ENCODE results near the gene ODC1. TPM values are rescaled to one million over a fixed set of nuclear protein-coding genes. Genes with fewer than 3 reads are reported as not detected.
"Not testable (repeated sequence)": the region's sequence is repeated elsewhere in the genome, so short reads cannot be mapped to it uniquely, and the experiment has no call there.

ODC1 gene
- total and polyA plus RNA-seq, 2 of the 4 experiments (the other 2 are of a cell fraction): 117 to 204 TPM

GRCh38 chr2:10487741-10488104 lies 39.6 kb upstream of the ODC1 start:
- H3K4ac ChIP-seq (ENCODE audit: low read depth, low read length); dilution Hi-C loops (cut with HindIII; ENCODE audit: low sequenced_read_pairs, unreplicated experiment); H2AK9ac ChIP-seq (replicated peaks; ENCODE audit: low read depth, low read length, poor library complexity); H3K23ac ChIP-seq (ENCODE audit: low read depth, low read length); BruUV-seq (replicated peaks); DNase-seq; H3K56ac ChIP-seq (ENCODE audit: extremely low read depth, insufficient read depth, low read length); CTCF ChIA-PET; ATAC-seq (ENCODE audit: low read depth); in situ Hi-C loops (cut with MboI; ENCODE audit: low sequenced_read_pairs); intact Hi-C loops (cut with micrococcal nuclease); H3K9me3 ChIP-seq (ENCODE audit: control insufficient read depth, insufficient read depth, low read length); H4K5ac ChIP-seq (ENCODE audit: low read depth, low read length); H2BK20ac ChIP-seq (ENCODE audit: low read depth, low read length); H3K4me2 ChIP-seq (ENCODE audit: low read depth, low read length); H3K27ac ChIP-seq (ENCODE audit: insufficient read depth, low read length); H3K36me3 ChIP-seq (ENCODE audit: control insufficient read depth, insufficient read depth, low read length); H3K18ac ChIP-seq (ENCODE audit: low read depth, low read length); H3K79me1 ChIP-seq (ENCODE audit: low read depth in 1 of 2, low read length in 2 of 2); H3K4me3 ChIP-seq (ENCODE audit: insufficient read depth, low read depth, low read length); H3K9me1 ChIP-seq (ENCODE audit: insufficient read depth, low read length); H2AK5ac ChIP-seq (ENCODE audit: low read depth, low read length); H3K9ac ChIP-seq (ENCODE audit: low read depth, low read length); H3K14ac ChIP-seq (replicated peaks; ENCODE audit: low read depth, low read length); H3K4me1 ChIP-seq (ENCODE audit: control insufficient read depth, insufficient read depth, low read length); H2AFZ ChIP-seq (replicated peaks; ENCODE audit: low read length, poor library complexity); H2BK120ac ChIP-seq (ENCODE audit: low read depth, low read length); H4K91ac ChIP-seq (ENCODE audit: insufficient read depth, low read depth, low read length); H2BK15ac ChIP-seq (ENCODE audit: low read depth, low read length); H2BK5ac ChIP-seq (ENCODE audit: low read depth, low read length, poor library complexity, severe bottlenecking); POLR2A ChIA-PET (ENCODE audit: unreplicated experiment); H4K20me1 ChIP-seq (ENCODE audit: insufficient read depth, low read length); H4K8ac ChIP-seq (ENCODE audit: low read depth in 2 of 2, low read length in 2 of 2): not testable (repeated sequence)
- peaks cover 46% of the 10 kb centered on the region for H3K27me3 ChIP-seq (ENCODE audit: control insufficient read depth, insufficient read depth, low read length)
- whole genome bisulfite sequencing, 2 experiments (ENCODE audit: extremely low coverage in 2 of 2, insufficient read length in 1 of 2): 80% methylated on average over 2 of the region's 5 CpGs; no CpG with 5 or more reads in 1 of the 2 experiments

Measured in IMR-90 (cell line).